Tibial nerve (tissue), 4 donors: ENCODE data around the gene FARSB.

Experiments used
- EP300 ChIP-seq, 2 donors: sonication (generic); formaldehyde crosslinking; IDR thresholded peaks; one replicate each; pipeline ENCODE4 v1.6.1; 2017; ENCODE audit warnings: antibody characterized with exemption in 2 of 2, mild to moderate bottlenecking in 1 of 2
- TF ChIP-seq, protein P1 (sequence below), 5 experiments: fragments of 200-600 bp in 3 of 5; fragments of 450-650 bp in 2 of 5; sonication (generic) in 3 of 5; IDR thresholded peaks; one replicate each; pipeline ENCODE4 v1.5.1; 2016 to 2019; ENCODE audit warnings: antibody characterized with exemption in 5 of 5, mild to moderate bottlenecking in 3 of 5, moderate library complexity in 2 of 5

DNA sequence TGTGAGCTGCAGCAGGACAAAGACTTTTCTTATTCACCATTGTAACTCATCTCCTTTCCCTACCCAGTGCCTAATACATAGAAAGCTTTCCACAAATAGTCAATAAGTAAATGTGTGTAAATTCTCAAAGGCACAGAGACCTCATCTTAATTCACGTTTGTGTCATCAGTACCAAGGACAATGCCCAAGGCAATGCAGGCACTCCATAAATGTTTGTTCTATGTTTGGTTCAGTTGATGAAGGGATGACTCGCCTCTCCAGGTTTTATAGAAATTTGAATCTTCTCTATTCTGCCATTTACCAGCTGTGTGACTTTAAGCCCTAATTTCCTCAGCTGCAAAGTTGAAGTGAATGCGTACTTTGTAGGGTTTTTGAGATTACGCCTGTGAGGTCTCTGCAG is 13.5 kb upstream of the FARSB start:
- TF ChIP-seq, protein P1, sequence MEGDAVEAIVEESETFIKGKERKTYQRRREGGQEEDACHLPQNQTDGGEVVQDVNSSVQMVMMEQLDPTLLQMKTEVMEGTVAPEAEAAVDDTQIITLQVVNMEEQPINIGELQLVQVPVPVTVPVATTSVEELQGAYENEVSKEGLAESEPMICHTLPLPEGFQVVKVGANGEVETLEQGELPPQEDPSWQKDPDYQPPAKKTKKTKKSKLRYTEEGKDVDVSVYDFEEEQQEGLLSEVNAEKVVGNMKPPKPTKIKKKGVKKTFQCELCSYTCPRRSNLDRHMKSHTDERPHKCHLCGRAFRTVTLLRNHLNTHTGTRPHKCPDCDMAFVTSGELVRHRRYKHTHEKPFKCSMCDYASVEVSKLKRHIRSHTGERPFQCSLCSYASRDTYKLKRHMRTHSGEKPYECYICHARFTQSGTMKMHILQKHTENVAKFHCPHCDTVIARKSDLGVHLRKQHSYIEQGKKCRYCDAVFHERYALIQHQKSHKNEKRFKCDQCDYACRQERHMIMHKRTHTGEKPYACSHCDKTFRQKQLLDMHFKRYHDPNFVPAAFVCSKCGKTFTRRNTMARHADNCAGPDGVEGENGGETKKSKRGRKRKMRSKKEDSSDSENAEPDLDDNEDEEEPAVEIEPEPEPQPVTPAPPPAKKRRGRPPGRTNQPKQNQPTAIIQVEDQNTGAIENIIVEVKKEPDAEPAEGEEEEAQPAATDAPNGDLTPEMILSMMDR (IDR thresholded peaks at IDR 0.05) = no peak
- no peak for TF ChIP-seq EP300 (IDR thresholded peaks at IDR 0.05)
